Activated B cell treated with CpG ODN at 0.5 μM for 24 hours (primary cell): ENCODE results near the gene TBR1. TPM values are rescaled to one million over a fixed set of nuclear protein-coding genes. Genes with fewer than 3 reads are reported as not detected.

Source experiments
- ATAC-seq: fragments of 200-7000 bp; cut with Tn5 transposase; one replicate; pipeline ENCODE4 v1.10.0; 2021; ENCODE audit warnings: low read depth, mild to moderate bottlenecking, moderate library complexity
- CTCF ChIA-PET: fragments of 350-600 bp; sonication (Branson Sonifier 250); formaldehyde crosslinking; loops from one replicate; lab custom pipeline; 2021; ENCODE audit warnings: antibody characterized with exemption; lab: Charles Lee
- POLR2A ChIA-PET: fragments of 350-600 bp; sonication (Branson Sonifier 250); formaldehyde crosslinking; loops from one replicate; lab custom pipeline; 2021; ENCODE audit warnings: antibody characterized with exemption; lab: Charles Lee
- DNase-seq: peaks from one replicate; pipeline ENCODE4 v3.0.0; 2022
- H3K27ac Mint-ChIP-seq: one replicate; pipeline ENCODE4 v1.8.0; 2020; ENCODE audit warnings: mixed read lengths
- H3K27me3 Mint-ChIP-seq: one replicate; pipeline ENCODE4 v1.8.0; 2021; ENCODE audit warnings: mixed read lengths
- H3K36me3 Mint-ChIP-seq: one replicate; pipeline ENCODE4 v1.8.0; 2021; ENCODE audit warnings: low read depth, mixed read lengths
- H3K4me1 Mint-ChIP-seq: one replicate; pipeline ENCODE4 v1.8.0; 2021; ENCODE audit warnings: mixed read lengths
- H3K4me3 Mint-ChIP-seq: one replicate; pipeline ENCODE4 v1.8.0; 2020; ENCODE audit warnings: mild to moderate bottlenecking, mixed read lengths
- H3K9me3 Mint-ChIP-seq: one replicate; pipeline ENCODE4 v1.8.0; 2020; ENCODE audit warnings: mixed read lengths
- CTCF ChIP-seq: fragments of 200-600 bp; IDR thresholded peaks from one replicate; pipeline ENCODE4 v1.8.0; 2022; ENCODE audit warnings: antibody characterized with exemption, mild to moderate bottlenecking
- intact Hi-C: fragments of 100-400 bp; cut with micrococcal nuclease; formaldehyde crosslinking; loops from one replicate; pipeline ENCODE4 v1.15.1; 2024
- total RNA-seq: library from RNA; stranded (reverse); gene quantifications from 2 replicates; pipeline ENCODE4 v1.2.3, GENCODE V29; 2022

The TBR1 gene
- total RNA-seq, 1 donor from 2014 or later = 0.02 TPM

- TF ChIP-seq CTCF = no peak
- no peak overlapping the region for H3K27ac Mint-ChIP-seq
- peak overlapping the region; percentile 70 for H3K4me3 Mint-ChIP-seq
- DNase-seq (no peak), ATAC-seq (peak; percentile 56)
- CTCF ChIA-PET = no interaction called here
- no peaks in the 10 kb centered on the region for H3K9me3 Mint-ChIP-seq
- peaks cover 9% of the 10 kb centered on the region for H3K36me3 Mint-ChIP-seq
- POLR2A ChIA-PET = no interaction called here
- H3K4me1 Mint-ChIP-seq = peaks cover 50% of the 10 kb centered on the region
- intact Hi-C loops = loop anchor here (5.0 kb wide), 1 partner anchor 167 kb away; no protein-coding TSS in a partner anchor
- peaks cover 45% of the 10 kb centered on the region for H3K27me3 Mint-ChIP-seq
Measured at GRCh38 chr2:161414042-161415033, 1.8 kb upstream of the TBR1 start.

DNA sequence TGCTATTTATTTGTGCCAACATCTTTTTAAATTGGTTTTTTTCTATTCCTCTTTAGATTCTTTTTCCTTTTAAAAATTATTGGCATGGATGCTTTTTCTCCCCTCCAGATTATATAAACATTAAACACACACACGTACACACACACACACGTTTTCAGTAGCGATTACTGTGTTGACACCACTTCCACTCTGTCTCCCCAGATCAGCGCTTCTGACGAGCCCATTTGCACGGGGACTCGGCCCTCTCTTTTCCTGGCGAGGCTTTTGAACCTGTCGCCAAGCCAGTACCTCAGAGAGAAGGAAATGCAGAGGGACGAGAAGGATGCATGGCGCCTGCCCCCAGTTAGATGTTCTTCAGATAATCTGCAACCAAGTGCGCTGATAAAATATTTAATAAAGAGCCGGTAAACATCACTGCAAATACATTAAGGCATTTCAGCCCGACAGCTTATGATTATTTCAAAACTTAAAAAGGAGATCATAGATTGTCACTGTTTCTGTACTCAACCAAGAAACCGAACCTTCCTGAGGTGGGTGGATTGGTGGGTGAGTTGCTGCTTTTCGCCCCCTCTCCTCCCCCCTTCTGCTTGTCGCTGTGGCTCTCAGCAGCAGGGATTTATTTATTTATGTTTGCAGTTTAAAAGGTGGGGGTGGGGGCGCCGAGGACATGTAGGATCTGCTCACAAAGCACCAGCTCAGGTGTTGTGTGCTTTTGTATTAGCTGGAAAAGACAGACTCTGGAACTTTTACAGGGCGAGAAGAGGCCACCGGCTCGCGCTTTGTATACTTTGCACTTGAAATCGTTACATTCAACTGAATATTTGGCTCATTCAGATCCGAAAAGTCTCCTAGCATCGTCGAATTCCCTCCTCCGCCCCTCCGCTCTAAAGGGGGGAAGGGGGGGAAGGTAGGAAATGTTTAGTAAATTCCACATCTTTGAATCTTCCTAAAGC is 787 bp upstream of the TBR1 start:
- POLR2A ChIA-PET = no interaction called here
- DNase-seq = no peak

DNA sequence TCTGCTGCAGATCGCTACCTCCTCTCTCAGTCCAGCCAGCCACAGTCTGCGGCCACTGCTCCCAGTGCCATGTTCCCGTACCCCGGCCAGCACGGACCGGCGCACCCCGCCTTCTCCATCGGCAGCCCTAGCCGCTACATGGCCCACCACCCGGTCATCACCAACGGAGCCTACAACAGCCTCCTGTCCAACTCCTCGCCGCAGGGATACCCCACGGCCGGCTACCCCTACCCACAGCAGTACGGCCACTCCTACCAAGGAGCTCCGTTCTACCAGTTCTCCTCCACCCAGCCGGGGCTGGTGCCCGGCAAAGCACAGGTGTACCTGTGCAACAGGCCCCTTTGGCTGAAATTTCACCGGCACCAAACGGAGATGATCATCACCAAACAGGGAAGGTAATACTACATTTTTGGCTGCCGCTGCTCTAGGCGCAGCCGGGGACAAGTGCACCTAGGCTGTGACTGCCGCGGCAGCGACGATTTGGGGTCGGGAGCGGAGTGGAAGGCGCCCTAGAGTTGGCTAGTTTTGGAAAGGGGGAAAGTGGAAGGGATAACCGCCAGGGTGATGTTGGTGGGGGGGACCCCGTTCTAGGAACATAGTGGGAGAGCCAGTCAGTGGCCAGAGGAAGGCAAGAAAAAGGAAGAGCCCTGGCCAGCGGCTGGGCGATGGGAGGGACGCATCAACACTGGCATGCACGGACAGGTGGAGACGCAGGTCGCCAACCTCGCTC is 776 bp downstream of the TBR1 start:
- Mint-ChIP-seq H3K4me1 (peaks cover 50% of the 10 kb centered on the region), H3K36me3 (no peaks in the 10 kb centered on the region), H3K4me3 (peak overlapping the region; percentile 70), H3K9me3 (no peaks in the 10 kb centered on the region), H3K27me3 (peaks cover 66% of the 10 kb centered on the region), H3K27ac (no peak overlapping the region)
- no peak for ATAC-seq
- intact Hi-C loops = loop anchor here (1.0 to 5.0 kb wide), 2 partner anchors 8 to 170 kb away; no protein-coding TSS in a partner anchor
- TF ChIP-seq CTCF = no peak
- no peak for DNase-seq
- POLR2A ChIA-PET = no interaction called here
- CTCF ChIA-PET = no interaction called here

More for the DNA sequence above, 787 bp upstream of the TBR1 start:
- CTCF ChIA-PET = no interaction called here
- no peak overlapping the region for H3K27ac Mint-ChIP-seq
- peaks cover 52% of the 10 kb centered on the region for H3K27me3 Mint-ChIP-seq
- H3K4me1 Mint-ChIP-seq = peaks cover 50% of the 10 kb centered on the region
- intact Hi-C loops = loop anchor here (5.0 kb wide), 1 partner anchor 168 kb away; no protein-coding TSS in a partner anchor
- H3K4me3 Mint-ChIP-seq = peak overlapping the region; percentile 70
- peak; percentile 29 for ATAC-seq
- H3K9me3 Mint-ChIP-seq = no peaks in the 10 kb centered on the region
- H3K36me3 Mint-ChIP-seq = peaks cover 4% of the 10 kb centered on the region
- no peak for TF ChIP-seq CTCF

- Mint-ChIP-seq H3K4me3 (no peak overlapping the region), H3K36me3 (no peaks in the 10 kb centered on the region), H3K27ac (peak overlapping the region; percentile 33), H3K4me1 (peaks cover 53% of the 10 kb centered on the region), H3K27me3 (peaks cover 74% of the 10 kb centered on the region), H3K9me3 (no peaks in the 10 kb centered on the region)
- ChIA-PET CTCF (no interaction called here), POLR2A (no interaction called here)
- no peak for TF ChIP-seq CTCF
- DNase-seq = no peak
- no peak for ATAC-seq
- intact Hi-C loops = loop anchor here (5.0 kb wide), 1 partner anchor 170 kb away; no protein-coding TSS in a partner anchor
Measured at GRCh38 chr2:161417438-161418274, 1.6 kb downstream of the TBR1 start.
